Upper lobe of left lung (tissue), 4 donors: Measurements from ENCODE around the gene OR6B3.

ENCODE experiments used
- POLR2AphosphoS5 ChIP-seq, 2 donors: sonication (generic); formaldehyde crosslinking; IDR thresholded peaks; one replicate each; pipeline ENCODE4 v1.5.1; 2017; ENCODE audit warnings: antibody characterized with exemption in 2 of 2
- TF ChIP-seq, protein P1 (sequence below), 6 experiments: fragments of 450-650 bp in 4 of 6; fragments of 200-600 bp in 2 of 6; sonication (generic) in 2 of 6; IDR thresholded peaks; one replicate each; pipeline ENCODE4 v1.5.1; 2016 to 2019; ENCODE audit warnings: antibody characterized with exemption in 6 of 6

DNA sequence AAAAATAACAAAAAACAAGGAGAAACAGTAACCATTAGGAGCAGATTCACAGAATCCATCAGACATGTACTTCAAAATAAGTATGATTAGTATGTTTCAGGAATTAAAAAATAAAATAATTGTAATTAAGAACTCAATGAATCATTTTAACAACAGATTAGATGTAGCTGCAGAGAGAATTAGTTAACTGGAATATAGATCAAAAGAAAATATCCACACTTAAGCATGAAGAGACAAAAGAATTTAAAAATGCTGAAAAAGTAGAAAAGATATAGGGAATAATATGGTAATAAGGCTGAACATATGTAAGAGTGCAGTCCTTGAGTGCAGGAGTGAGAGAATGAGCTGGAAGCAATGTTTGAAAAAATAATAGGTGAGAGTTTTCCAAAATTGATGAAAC lies 24.1 kb upstream of the OR6B3 start:
- TF ChIP-seq, protein P1, sequence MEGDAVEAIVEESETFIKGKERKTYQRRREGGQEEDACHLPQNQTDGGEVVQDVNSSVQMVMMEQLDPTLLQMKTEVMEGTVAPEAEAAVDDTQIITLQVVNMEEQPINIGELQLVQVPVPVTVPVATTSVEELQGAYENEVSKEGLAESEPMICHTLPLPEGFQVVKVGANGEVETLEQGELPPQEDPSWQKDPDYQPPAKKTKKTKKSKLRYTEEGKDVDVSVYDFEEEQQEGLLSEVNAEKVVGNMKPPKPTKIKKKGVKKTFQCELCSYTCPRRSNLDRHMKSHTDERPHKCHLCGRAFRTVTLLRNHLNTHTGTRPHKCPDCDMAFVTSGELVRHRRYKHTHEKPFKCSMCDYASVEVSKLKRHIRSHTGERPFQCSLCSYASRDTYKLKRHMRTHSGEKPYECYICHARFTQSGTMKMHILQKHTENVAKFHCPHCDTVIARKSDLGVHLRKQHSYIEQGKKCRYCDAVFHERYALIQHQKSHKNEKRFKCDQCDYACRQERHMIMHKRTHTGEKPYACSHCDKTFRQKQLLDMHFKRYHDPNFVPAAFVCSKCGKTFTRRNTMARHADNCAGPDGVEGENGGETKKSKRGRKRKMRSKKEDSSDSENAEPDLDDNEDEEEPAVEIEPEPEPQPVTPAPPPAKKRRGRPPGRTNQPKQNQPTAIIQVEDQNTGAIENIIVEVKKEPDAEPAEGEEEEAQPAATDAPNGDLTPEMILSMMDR (IDR thresholded peaks at IDR 0.05), result no peak
- TF ChIP-seq POLR2AphosphoS5 (IDR thresholded peaks at IDR 0.05), result no peak
